Stimulated activated CD4-positive, alpha-beta T cell treated with anti-CD3 and anti-CD28 coated beads, Interleukin-2, amount 100 ng/mL, for 48 hours (primary cell): ENCODE results near the gene TRUB2.
"Not testable (repeated sequence)": the region's sequence is repeated elsewhere in the genome, so short reads cannot be mapped to it uniquely, and the experiment has no call there.

Experiments
- DNase-seq, 2 donors: peaks; one replicate each; pipeline ENCODE4 v3.0.0-alpha.2; 2020

TRUB2 gene

GRCh38 chr9:128340691-128341434, 18.6 kb upstream of the TRUB2 start:
- DNase-seq: no peak

DNA sequence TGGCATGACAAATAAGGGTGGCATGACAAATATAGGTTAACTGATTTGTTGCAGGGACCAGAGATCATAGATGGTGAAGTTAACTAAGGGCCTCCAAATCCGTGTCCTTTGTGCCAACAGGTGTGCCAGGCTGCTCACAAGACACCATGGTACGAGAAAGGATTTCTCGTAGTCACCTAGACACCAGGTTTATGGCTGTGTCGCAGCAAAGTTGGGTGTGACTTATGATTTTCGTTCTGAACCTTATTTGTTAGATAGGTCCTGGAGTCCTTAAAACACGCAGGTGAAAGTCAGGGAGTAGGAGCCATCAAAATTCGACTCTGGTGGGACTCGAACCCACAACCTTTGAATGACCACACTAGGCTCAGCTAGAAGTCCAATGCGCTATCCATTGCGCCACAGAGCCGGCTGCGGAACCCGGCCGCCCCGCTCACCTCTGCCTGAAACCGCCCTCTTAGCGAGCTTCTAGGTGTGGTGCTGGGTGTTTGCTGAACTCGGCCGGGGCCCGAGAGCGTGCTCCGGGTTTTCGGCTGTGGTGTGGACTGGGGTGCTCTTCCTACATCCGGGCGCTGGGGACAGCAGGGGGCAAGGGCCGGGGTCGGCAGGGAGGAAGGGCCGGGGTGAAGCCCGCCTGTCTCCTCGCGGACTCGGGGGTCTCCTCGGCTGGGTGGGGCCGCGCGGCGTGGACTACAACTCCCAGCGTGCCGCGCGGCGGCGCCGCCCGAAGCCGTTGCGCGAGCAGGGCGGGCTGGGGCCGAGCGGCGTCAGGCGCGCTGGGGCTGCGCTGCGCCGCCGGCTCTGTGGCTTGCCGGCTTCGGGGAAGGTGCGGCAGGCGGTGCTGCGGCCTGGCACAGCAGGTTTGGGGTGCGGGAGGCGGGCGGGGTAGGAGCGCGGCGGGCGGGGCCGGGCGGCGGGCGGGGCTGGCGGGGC, 17.8 kb upstream of the TRUB2 start, which contains the start of gene SLC27A4:
TSS of gene SLC27A4 (plus strand) at position 767 of the 930 bp plus-strand sequence. CDS start 2,606 bp downstream, outside the sequence.
- peak; percentile 69 to 71 for DNase-seq

DNA sequence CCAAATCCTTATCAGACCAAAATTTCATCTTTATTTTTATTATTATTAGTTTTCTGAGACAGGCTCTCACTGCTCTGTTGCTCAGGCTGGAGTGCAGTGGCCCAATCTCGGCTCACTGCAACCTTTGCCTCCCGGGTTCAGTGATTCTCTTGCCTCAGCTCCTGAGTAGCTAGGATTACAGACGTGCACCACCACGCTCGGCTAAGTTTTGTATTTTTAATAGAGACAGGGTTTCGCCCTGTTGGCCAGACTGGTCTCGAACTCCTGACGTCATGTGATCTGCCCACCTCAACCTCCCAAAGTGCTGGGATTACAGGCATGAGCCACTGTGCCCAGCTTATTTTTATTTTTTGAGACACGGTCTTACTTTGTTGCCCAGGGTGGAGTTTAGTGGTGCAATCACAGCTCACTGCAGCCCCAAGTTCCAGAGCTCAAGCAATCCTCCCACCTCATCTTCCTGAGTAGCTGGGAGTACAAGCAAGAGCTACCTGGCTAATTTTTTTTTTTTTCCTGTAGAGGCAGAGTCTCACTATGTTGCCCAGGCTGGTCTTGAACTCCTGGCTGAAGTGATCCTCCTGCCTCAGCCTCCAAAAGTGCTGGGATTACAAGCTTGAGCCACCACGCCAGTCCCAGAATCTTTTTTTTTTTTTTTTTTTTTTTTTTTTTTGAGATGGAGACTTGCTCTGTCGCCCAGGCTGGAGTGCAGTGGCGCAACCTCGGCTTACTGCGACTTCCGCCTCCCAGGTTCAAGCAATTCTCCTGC, 16.8 kb upstream of the TRUB2 start:
- DNase-seq: not testable (repeated sequence)

GRCh38 chr9:128337936-128338335, 15.7 kb upstream of the TRUB2 start:
- no peak for DNase-seq

- no peak for DNase-seq
Observed at GRCh38 chr9:128335914-128336313, 13.7 kb upstream of the TRUB2 start.

DNA sequence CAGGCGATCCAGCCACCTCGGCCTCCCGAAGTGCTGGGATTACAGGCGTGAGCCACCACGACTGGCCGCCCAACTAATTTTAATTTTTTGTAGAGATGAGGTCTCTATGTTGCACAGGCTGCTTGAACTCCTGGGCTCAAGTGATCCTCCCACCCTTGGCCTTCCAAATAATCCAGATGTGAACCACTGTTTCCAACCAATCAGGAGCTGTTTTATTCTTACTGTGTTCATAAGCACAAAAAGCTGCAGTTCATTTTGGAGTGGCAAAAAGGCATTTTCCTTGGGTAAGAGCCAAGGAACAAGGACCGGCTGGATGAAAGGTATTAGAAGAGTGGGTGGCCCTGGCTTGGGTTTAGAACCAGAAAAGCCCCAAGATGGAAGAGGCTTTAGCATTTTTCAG, 12.9 kb upstream of the TRUB2 start:
- no peak for DNase-seq

DNA sequence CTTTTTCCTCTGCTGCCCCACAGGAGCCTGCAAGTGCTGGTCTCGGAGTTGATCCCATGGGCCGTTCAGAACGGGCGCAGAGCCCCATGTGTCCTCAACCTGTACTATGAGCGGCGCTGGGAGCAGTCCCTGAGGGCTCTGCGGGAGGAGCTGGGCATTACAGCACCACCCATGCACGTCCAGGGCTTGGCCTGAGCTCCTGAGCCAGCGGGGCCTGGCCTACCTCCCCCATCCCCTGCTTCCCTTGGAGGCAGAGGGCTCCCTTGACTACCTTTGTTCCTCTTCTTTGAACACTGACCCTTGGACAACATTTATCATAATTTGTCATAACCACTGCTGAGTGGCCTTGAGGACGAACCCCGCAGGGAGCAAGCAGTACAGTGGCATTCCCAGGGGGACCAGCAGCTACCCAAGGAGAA, 11.2 kb upstream of the TRUB2 start:
- DNase-seq: no peak

- no peak for DNase-seq
Observed at GRCh38 chr9:128325629-128326028, 3.4 kb upstream of the TRUB2 start.

- no peak for DNase-seq
Observed at GRCh38 chr9:128324401-128324800, 2.2 kb upstream of the TRUB2 start.

DNA sequence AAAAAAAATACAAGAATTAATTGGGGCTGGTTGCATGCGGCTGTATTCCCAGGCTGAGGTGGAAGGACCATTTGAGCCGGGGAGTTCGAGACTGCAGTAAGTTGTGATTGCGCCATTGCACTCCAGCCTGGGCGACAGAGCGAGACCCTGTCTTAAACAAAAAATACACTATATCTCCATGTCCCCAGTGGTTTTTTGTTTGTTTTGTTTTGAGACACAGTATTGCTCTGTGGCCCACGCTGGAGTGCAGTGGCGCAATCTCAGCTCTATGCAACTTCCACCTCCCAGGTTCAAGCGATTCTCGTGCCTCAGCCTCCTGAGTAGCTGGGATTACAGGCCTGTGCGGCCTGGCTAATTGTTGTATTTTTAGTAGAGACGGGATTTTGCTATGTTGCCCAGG, 1.5 kb upstream of the TRUB2 start:
- DNase-seq: no peak

GRCh38 chr9:128323212-128323730, 1.0 kb upstream of the TRUB2 start:
- DNase-seq: no peak

- no peak for DNase-seq
Observed at GRCh38 chr9:128321879-128322403, 306 bp downstream of the TRUB2 start.

GRCh38 chr9:128321343-128321742, 904 bp downstream of the TRUB2 start:
- DNase-seq: no peak

GRCh38 chr9:128317629-128318028, 4.6 kb downstream of the TRUB2 start:
- DNase-seq: no peak

DNA sequence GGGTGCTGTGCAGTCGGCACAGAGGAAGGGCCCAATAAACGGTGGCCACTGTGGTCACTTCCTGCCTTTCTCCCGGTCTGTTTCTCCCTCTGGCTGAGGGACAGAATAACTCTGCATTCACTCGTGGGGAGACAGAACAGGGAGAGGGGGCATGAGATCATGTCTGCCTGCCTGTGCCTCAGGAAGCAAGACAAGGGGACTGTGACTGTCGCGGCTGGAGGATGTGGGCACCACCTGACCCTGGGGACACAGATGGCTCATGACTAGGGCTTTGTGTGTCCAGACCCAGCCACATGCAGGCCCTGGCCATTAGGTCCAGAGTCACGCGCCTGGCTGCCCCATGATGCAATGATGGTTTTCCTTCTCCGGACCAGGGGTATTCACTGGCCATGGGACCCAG, 5.8 kb downstream of the TRUB2 start:
- DNase-seq: no peak

GRCh38 chr9:128314697-128315096, 7.5 kb downstream of the TRUB2 start:
- DNase-seq: no peak

DNA sequence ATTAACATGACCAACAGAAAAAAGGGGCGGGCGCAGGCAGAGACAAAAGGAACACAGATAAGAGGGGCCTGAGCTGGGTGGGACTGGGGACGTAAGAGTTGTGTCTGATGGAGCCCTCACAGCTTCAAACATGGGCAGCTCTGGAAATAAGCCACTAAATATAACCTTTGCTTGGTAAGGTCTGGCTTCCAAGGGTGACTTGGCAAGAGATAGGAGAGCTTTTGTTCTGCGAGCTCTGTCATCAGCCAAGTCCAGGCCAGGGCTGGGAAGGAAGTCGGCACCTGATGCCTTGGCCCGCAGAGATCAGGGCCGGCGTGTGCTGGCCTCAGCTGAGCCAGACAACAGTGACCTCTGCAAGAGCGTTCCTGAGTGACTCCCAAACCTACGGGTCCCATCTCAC, 11.8 kb downstream of the TRUB2 start:
- DNase-seq: no peak

DNA sequence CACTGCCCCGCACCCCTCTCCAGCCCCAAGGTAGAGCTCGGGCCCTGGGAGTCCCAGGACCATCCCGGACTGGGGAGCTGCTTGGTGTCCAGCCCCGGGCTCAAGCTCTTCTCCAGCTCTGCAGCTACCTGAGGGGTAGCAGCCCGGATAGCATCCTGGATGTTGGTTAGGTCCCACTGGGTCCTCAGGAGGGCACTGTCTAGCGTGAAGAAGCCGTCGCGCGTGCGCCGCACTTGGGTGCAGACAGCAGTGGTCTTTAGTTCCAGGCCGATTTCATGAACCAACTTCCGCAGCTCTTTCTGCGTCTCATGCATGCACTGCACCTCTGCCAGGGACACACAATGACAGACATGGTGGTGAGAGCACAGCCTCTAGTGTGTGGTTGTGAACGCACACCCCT, 12.7 kb downstream of the TRUB2 start:
- no peak for DNase-seq

DNA sequence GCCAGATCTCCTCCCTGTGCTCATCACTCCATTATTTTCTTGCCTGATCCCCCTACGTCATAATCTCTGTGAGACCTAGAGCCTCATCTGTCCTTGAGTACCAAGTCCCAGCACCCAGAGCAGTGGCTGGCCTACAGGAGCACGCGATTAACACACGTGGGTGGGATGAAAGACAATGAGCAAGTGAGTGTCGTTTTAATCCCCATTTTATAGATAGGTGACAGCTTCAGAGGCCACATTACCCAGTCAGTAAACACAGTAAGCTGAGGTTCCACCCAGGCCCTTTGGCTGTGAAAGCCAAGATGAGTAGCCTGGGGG, 17.3 kb downstream of the TRUB2 start:
- DNase-seq: no peak

GRCh38 chr9:128304136-128304970, 17.9 kb downstream of the TRUB2 start:
- DNase-seq: no peak

GRCh38 chr9:128298535-128299482, 23.4 kb downstream of the TRUB2 start:
- no peak for DNase-seq
